Thoracic aorta (tissue), 2 donors: ENCODE data around the gene CFAP99. TPM values are rescaled to one million over a fixed set of nuclear protein-coding genes. Genes with fewer than 3 reads are reported as not detected.

Source experiments
- ATAC-seq: fragments of 150-250 bp; one replicate; pipeline ENCODE4 v1.8.0; 2017; ENCODE audit warnings: low read depth; ENCODE audit not compliant: insufficient number of reproducible peaks, low FRiP score
- DNase-seq: peaks from one replicate; pipeline ENCODE4 v3.0.0-alpha.2; 2020; ENCODE audit warnings: low spot score
- H3K27ac ChIP-seq, 2 donors: fragments of 200-600 bp; sonication (generic); 1 replicate in 1 of 2; 2 replicates in 1 of 2; pipeline ENCODE4 v1.5.1; 2016; ENCODE audit warnings: mild to moderate bottlenecking in 2 of 2, moderate library complexity in 2 of 2
- H3K27me3 ChIP-seq: fragments of 200-600 bp; sonication (generic); replicated peaks from 2 replicates; pipeline ENCODE4 v1.6.0; 2016; ENCODE audit warnings: mild to moderate bottlenecking; ENCODE audit not compliant: insufficient read depth
- H3K36me3 ChIP-seq: fragments of 200-600 bp; sonication (generic); one replicate; pipeline ENCODE4 v1.5.1; 2016
- H3K4me1 ChIP-seq, 2 donors: fragments of 200-600 bp; sonication (generic); 1 replicate in 1 of 2; 2 replicates in 1 of 2; pipeline versions ENCODE4 v1.5.1 to v1.6.0; 2016; ENCODE audit warnings: low read depth in 2 of 2, mild to moderate bottlenecking in 1 of 2; ENCODE audit not compliant: control insufficient read depth in 1 of 2
- H3K4me3 ChIP-seq: fragments of 200-600 bp; sonication (generic); 2 replicates; pipeline ENCODE4 v1.5.1; 2016; ENCODE audit warnings: mild to moderate bottlenecking
- H3K9me3 ChIP-seq: fragments of 200-600 bp; sonication (generic); 2 replicates; pipeline ENCODE4 v1.5.1; 2016
- total RNA-seq, 2 donors: library from RNA; depleted of rRNA; stranded (reverse); fragments of >200 nt; gene quantifications; one replicate each; pipeline versions ENCODE4 v1.1.0 to v1.2.3, GENCODE V29; 2016
- TF ChIP-seq, protein P1 (sequence below): fragments of 200-600 bp; sonication (generic); IDR thresholded peaks from one replicate; pipeline ENCODE4 v1.5.1; 2019; ENCODE audit warnings: antibody characterized with exemption

Gene CFAP99
- total RNA-seq, 2 donors from 2014 or later, result not detected

DNA sequence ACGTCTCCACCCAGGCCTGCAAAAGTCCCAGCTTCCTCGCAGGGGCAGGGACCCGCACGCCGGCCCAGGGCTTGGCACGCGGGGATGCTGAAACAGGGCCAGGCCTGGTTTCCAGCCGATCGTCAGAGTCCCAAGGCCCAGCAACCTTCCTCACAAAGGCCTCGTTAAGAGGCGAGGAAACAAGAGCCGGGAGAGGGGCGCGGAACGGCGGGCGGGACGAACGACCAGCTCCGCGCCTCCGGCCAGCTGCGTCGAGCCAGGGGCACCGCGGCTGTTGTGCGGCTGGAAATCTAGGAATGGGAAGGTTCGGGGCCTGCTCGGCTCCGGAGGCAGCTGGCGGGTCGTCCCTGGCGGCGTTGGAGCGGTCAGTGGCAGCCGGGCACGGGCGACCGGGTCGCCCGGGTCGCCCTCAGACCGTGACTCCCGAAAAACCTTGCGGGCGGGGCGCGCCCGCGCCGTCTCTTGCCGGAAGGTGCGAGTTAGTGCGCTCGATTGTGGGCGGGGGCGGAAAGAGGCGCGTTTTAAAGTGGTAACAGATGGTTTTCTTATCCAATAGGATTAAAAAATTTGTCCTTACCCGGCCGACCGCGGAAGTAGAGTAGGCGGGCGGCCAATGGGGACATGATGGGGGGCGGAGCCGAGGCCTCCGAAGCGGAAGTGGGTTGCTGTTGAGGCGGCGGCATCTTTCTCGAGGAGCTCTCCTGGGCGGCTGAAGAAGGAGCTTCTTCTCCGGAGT is 49.9 kb downstream of the CFAP99 start, which contains the start of gene RNF4:
TSS of gene RNF4 (plus strand) at position 651 of the 736 bp plus-strand sequence. CDS start 21,388 bp downstream, outside the sequence.
- TF ChIP-seq, protein P1, sequence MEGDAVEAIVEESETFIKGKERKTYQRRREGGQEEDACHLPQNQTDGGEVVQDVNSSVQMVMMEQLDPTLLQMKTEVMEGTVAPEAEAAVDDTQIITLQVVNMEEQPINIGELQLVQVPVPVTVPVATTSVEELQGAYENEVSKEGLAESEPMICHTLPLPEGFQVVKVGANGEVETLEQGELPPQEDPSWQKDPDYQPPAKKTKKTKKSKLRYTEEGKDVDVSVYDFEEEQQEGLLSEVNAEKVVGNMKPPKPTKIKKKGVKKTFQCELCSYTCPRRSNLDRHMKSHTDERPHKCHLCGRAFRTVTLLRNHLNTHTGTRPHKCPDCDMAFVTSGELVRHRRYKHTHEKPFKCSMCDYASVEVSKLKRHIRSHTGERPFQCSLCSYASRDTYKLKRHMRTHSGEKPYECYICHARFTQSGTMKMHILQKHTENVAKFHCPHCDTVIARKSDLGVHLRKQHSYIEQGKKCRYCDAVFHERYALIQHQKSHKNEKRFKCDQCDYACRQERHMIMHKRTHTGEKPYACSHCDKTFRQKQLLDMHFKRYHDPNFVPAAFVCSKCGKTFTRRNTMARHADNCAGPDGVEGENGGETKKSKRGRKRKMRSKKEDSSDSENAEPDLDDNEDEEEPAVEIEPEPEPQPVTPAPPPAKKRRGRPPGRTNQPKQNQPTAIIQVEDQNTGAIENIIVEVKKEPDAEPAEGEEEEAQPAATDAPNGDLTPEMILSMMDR, result no peak
- H3K27me3 ChIP-seq, result no peaks in the 10 kb centered on the region

GRCh38 chr4:2469192-2469984 is 50.6 kb downstream of the CFAP99 start:
- Histone ChIP-seq H3K27me3 (no peaks in the 10 kb centered on the region), H3K36me3 (peaks cover 12% of the 10 kb centered on the region), H3K27ac (peak overlapping the region; percentile 89 to 90), H3K4me3 (peak overlapping the region; percentile 97), H3K9me3 (no peaks in the 10 kb centered on the region), H3K4me1 (peaks cover 14 to 24% of the 10 kb centered on the region in 2 donors)
- TF ChIP-seq, protein P1, result no peak
- DNase-seq (no peak), ATAC-seq (peak; percentile 56)

More for the DNA sequence above, 49.9 kb downstream of the CFAP99 start, which contains the start of gene RNF4:
- Histone ChIP-seq H3K4me3 (peak within 1 kb of the TSS; percentile 97), H3K27ac (peak within 1 kb of the TSS; percentile 90 to 91), H3K36me3 (peaks cover 12% of the 10 kb centered on the region), H3K9me3 (no peaks in the 10 kb centered on the region), H3K4me1 (peaks cover 14 to 24% of the 10 kb centered on the region in 2 donors)
- DNase-seq (peak; percentile 88), ATAC-seq (peak; percentile 98)

- TF ChIP-seq, protein P1, result no peak
- Histone ChIP-seq H3K36me3 (peaks cover 12% of the 10 kb centered on the region), H3K4me3 (peak overlapping the region; percentile 97), H3K4me1 (peaks cover 14 to 24% of the 10 kb centered on the region in 2 donors), H3K9me3 (no peaks in the 10 kb centered on the region), H3K27me3 (no peaks in the 10 kb centered on the region), H3K27ac (no peak overlapping the region)
- DNase-seq (no peak), ATAC-seq (no peak)
Measured at GRCh38 chr4:2470791-2471190, 52.0 kb downstream of the CFAP99 start.

DNA sequence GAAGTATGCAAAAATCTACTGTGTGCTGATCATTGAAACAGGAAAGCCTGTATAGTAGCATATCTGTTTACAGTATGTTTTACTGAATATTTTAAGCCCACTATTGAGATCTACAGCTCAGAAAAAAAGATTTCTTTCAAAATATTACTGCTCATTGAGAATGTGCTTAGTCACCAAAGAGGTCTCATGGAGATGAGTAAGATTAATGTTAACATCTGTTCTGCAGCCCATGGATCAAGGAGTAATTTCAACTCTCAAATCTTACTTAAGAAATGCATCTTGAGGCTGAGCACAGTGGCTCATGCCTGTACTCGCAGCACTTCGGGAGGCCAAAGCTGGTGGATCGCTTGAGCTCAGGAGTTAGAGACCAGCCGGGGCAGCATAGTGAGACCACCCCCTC is 53.4 kb downstream of the CFAP99 start:
- Histone ChIP-seq H3K9me3 (no peaks in the 10 kb centered on the region), H3K27me3 (no peaks in the 10 kb centered on the region), H3K36me3 (peaks cover 12% of the 10 kb centered on the region), H3K27ac (no peak overlapping the region), H3K4me3 (no peak overlapping the region), H3K4me1 (peaks cover 14 to 28% of the 10 kb centered on the region in 2 donors)
- no peak for DNase-seq
- TF ChIP-seq, protein P1, result no peak
- no peak for ATAC-seq

DNA sequence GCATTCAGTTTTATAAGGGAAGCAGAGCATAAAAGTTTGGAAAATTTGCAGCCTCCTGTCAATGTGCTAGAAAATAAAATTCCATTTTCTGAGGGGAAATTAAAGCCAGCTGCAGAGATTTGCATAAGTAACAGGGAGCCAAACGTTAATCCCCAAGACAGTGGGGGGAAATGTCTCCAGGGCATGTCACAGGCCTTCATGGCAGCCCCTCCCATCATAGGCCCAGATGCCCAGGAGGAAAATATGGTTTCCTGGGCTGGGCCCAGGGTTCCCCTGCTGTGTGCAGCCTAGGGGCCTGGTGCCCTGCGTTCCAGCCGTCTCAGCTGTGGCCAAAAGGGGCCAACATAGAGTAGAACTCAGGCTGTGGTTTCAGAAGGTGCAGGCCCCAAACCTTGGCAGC is 59.5 kb downstream of the CFAP99 start:
- H3K9me3 ChIP-seq, result no peaks in the 10 kb centered on the region
- ATAC-seq, result no peak
- no peak for DNase-seq
- peaks cover 36 to 47% of the 10 kb centered on the region in 2 donors for H3K4me1 ChIP-seq
- no peaks in the 10 kb centered on the region for H3K36me3 ChIP-seq
- TF ChIP-seq, protein P1, result no peak
- no peak overlapping the region for H3K4me3 ChIP-seq
- no peaks in the 10 kb centered on the region for H3K27me3 ChIP-seq
- no peak overlapping the region for H3K27ac ChIP-seq
